ENCODE measurements around the gene CDC40. TPM values are rescaled to one million over a fixed set of nuclear protein-coding genes. Genes with fewer than 3 reads are reported as not detected.
"Not testable (repeated sequence)": the region's sequence is repeated elsewhere in the genome, so short reads cannot be mapped to it uniquely, and the experiment has no call there.

CDC40 gene
- total RNA-seq, 1 donor from 2014 or later: 17.3 TPM

GRCh38 chr6:110232450-110232849, 52.2 kb downstream of the CDC40 start:
- H3K27me3 ChIP-seq (ENCODE audit: control insufficient read depth, insufficient read depth, low read length): no peaks in the 10 kb centered on the region
- DNase-seq (ENCODE audit: low read depth): no peak
- no peak overlapping the region for H3K4me3 ChIP-seq (ENCODE audit: low read depth, low read length)
- no peaks in the 10 kb centered on the region for H3K36me3 ChIP-seq (ENCODE audit: control insufficient read depth, insufficient read depth, low read length)
- TF ChIP-seq CTCF (IDR thresholded peaks at IDR 0.05; ENCODE audit: insufficient read depth, low read length, poor library complexity, severe bottlenecking): no peak

- Histone ChIP-seq H3K4me3 (ENCODE audit: low read depth, low read length) (no peak overlapping the region), H3K36me3 (ENCODE audit: control insufficient read depth, insufficient read depth, low read length) (no peaks in the 10 kb centered on the region), H3K27me3 (ENCODE audit: control insufficient read depth, insufficient read depth, low read length) (no peaks in the 10 kb centered on the region)
- no peak for TF ChIP-seq CTCF (IDR thresholded peaks at IDR 0.05; ENCODE audit: insufficient read depth, low read length, poor library complexity, severe bottlenecking)
- no peak for DNase-seq (ENCODE audit: low read depth)
Measured at GRCh38 chr6:110233770-110234374, 53.6 kb downstream of the CDC40 start.

GRCh38 chr6:110236007-110236406, 55.8 kb downstream of the CDC40 start:
- H3K36me3 ChIP-seq (ENCODE audit: control insufficient read depth, insufficient read depth, low read length); H3K27me3 ChIP-seq (ENCODE audit: control insufficient read depth, insufficient read depth, low read length); H3K4me3 ChIP-seq (ENCODE audit: low read depth, low read length); DNase-seq (ENCODE audit: low read depth): not testable (repeated sequence)

DNA sequence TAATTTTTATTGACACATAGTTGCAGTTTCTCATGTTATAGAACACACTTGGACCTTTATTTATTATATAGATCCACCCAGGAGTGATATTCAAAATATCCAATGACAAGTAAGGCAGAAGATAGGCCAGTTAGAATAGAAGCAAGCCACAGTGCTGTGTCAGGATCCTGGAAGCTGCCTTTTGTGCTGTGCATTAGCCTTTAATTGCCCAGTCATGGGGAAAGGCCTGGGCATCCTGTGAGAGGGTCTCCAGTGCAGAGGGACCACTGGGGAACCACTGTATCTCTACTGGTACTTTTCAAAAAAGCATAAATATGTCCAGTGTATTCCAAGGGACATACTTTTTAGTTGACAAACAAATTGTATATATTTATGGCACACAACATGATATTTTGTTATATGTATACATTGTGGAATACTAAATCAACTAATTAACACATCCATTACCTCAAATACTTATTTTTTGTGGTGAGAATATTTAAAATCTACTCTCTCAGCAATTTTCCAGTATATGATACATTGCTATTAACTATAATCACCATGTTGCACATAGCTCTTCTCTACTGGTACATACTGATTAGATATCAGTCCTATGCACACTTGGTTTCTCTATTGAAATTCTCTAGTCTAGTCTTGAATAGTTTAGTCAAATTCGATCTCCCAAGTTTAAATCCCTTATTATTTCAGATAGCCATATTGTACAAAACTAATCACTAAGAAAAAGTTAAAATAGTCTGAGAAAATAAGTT, 59.5 kb downstream of the CDC40 start:
- H3K36me3 ChIP-seq (ENCODE audit: control insufficient read depth, insufficient read depth, low read length): no peaks in the 10 kb centered on the region
- TF ChIP-seq CTCF (IDR thresholded peaks at IDR 0.05; ENCODE audit: insufficient read depth, low read length, poor library complexity, severe bottlenecking): no peak
- DNase-seq (ENCODE audit: low read depth): no peak
- H3K4me3 ChIP-seq (ENCODE audit: low read depth, low read length): no peak overlapping the region
- no peaks in the 10 kb centered on the region for H3K27me3 ChIP-seq (ENCODE audit: control insufficient read depth, insufficient read depth, low read length)

GRCh38 chr6:110244621-110245020, 64.4 kb downstream of the CDC40 start:
- not testable (repeated sequence) for H3K36me3 ChIP-seq (ENCODE audit: control insufficient read depth, insufficient read depth, low read length); H3K4me3 ChIP-seq (ENCODE audit: low read depth, low read length); DNase-seq (ENCODE audit: low read depth); H3K27me3 ChIP-seq (ENCODE audit: control insufficient read depth, insufficient read depth, low read length)

- no peak for DNase-seq (ENCODE audit: low read depth)
- Histone ChIP-seq H3K27me3 (ENCODE audit: control insufficient read depth, insufficient read depth, low read length) (no peaks in the 10 kb centered on the region), H3K36me3 (ENCODE audit: control insufficient read depth, insufficient read depth, low read length) (no peaks in the 10 kb centered on the region), H3K4me3 (ENCODE audit: low read depth, low read length) (no peak overlapping the region)
- no peak for TF ChIP-seq CTCF (IDR thresholded peaks at IDR 0.05; ENCODE audit: insufficient read depth, low read length, poor library complexity, severe bottlenecking)
Measured at GRCh38 chr6:110246378-110246777, 66.2 kb downstream of the CDC40 start.

Measured in kidney epithelial cell (primary cell).